AG20443 (cell line): ENCODE measurements around the gene ACVR1B.

ENCODE experiments used
- DNase-seq: peaks from one replicate; pipeline ENCODE4 v3.0.0; 2012; ENCODE audit warnings: low spot score, mixed read lengths

Gene ACVR1B

DNA sequence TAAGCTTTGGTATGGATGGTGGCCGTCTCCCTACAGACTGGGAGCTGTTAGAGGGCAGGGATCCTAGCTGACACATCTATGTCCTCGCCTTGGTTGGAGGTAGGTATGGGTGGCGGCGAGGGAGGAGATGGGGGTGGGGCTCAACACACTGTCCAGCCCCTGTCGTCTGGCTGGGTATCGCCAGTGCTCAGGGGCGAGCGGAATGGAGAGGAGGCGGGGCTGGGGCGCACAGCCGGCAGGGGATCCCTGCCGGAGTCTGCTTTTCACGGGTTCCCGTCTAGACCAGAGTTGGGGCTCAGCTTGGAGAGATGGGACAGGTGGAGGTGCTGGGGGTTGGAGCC lies 71.3 kb downstream of the ACVR1B start:
- DNase-seq = no peak

DNA sequence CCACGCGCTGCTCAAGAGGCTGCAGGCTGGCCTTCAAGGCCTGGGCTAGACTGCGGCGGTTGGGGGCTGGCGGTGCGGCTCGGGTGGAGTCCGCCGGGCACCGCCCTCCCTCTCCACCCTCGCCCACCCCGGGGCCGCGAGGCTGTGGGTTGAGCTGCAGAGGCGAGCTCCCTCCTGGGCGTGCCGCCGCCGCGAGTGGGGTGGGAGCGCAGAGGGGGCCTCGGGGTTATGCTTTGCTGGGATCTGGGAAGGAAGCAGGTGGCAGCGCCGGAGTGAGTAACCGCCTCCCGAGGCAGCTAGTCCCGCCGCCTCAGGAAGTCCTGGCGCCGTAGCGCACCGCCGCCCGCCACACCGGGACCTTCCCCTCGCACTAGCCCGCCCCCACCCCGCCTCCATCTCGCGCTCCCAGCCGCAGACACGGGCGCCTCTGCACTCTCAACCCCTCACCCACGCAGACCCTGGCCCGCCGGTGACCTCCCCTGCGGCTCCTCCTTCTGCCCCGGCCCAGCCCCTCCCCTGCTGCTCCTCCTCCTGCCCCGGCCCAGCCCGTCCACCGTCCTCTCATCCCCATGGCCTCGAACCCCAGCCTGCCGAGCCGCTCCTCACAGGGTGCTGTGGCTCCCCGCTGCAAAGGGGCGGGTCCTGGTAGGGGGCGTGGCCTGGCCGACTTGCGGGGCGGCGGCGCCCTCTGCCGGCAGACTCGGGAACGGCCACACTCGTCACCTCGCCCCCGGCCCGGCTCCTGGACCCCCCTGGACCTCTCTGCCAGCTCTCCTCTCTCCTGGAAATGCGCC lies 71.9 kb downstream of the ACVR1B start:
- peak; percentile 92 for DNase-seq

DNA sequence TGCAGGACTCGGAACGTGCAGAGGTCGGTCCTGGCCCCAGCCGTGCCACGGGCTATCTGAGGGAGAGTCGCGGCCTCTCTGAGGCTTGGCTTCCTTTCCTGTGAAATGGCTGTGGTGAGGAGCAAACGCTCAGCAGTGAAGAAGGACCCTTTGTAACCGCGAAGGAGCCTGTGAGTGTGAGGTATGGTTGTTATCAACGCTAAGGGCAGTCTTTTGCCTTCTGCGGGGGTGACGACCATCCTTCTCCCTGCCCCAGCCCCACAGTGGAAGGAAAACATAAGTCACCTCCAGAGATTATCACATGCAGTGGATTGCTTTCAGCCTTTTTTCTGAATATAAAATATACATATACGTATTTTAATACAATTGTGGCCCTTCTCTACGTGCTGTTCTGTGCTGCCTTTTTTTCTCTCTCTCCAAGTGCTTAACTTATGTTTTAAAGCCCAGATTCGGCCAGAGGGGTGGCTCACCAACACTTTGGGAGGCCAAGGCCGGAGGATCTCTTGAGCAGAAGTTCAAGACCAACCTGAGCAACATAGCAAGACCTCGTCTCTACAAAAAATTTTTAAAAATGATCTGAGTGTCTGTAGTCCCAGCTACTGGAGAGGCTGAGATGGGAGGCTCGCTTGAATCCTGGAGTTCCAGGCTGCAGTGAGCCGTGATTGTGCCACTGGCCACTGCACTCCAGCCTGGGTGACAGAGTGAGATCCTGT lies 72.6 kb downstream of the ACVR1B start:
- no peak for DNase-seq

DNA sequence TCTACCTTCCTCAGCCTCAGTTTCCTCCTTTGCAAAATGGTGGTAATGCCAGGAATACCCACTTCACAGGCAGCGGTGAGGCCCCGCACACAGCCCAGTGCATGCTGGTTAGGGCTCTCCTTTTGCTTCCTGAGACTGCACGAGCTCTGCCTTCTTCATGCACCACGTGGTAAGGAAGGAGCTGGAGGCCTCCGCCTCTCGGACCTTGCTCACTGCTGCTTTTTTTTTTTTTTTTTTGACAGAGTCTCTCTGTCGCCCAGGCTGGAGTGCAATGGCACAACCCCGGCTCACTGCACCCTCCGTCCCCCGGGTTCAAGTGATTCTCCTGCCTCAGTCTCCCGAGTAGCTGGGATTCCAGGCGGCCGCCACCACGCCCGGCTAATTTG lies 73.3 kb downstream of the ACVR1B start:
- DNase-seq = no peak

DNA sequence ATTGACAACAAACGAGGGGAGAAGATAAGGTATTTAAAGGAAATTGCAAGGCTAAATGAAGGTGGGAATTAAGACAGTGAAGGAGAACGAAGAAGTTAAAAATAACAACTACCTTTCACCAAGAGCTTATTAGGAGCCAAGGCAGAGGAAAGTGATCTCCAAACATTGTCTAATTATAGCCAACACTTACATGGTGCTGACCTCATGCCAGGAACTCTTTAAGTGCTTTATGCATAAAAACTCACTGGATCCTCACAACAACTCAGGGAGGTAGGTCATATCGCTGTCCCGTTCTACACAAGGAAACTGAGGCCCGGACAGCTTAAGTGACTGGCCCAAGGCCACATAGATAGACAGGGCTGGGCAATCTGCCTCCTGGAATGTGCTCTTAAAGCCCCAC lies 74.8 kb downstream of the ACVR1B start:
- DNase-seq = no peak

DNA sequence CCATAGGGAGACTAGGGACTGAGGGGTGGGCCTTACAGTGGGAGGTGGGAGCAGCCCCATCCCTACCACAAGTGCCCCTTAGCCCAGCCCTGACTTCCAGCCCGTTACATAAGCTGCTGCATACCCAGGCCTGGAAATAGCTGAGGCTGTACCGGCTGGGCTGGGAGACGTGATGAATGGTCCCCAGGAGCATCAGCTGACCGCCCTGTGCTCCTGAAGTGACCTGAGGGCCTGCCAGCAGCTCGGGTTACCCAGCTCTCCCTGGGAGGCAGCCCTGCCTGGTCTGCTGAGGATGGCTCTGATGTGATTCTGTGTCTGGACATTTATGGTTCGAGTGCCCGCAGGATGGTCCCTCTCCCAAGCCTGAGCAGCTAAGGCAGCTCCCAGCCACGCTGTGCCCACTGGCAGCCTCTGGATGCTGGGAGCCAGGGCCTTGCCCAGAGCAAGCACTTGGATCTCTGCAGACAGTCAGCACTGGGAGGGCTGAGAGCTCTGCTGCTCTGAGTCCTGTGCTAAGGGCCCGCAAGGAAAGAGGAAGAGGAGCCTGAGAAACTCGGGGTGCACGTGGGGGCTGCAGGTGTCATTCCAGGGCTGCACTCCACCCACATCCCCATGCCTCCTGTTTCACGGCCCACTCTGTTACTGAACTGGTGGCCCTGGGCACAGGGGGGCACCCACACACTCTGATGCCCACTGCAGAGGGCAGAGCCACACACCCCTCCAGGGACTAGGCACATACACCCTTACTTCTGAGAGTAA lies 75.8 kb downstream of the ACVR1B start:
- DNase-seq = no peak

DNA sequence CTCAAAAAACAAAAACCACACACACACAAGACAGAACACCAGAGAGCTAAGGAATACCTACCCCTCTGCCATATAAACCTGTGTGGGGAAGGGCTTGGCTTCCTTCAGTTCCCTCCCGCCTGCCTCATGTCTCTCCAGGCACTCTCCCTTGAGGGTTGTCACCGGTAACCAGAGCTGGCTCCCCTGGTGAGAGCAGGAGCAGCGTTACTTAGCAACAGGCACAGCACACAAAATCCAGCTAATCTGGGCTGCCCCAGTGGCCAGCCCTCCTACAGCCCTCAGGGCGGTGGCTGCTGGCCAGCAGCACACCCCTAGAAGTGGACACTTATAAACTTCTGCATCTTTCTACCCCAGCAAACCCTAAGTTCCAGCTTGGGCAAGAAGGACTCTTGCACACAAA lies 78.2 kb downstream of the ACVR1B start:
- peak; percentile 39 for DNase-seq

DNA sequence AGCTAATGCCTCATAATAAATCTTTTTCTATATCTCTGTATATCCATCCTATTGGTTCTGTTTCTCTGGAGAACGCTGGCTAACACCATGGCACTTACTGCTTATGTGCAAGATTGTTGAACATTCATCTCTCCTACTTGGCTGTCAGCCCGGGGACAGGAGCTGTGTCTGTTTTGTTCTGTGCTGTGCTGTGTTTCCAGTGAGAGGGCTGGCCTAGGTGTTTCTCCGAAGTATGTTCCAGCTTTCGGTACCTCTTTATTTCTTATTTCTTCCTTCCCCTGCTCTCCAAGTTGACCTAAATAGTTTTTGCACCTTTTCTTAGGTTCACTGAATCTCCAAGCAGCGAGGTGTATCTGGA lies 80.9 kb downstream of the ACVR1B start:
- DNase-seq = peak; percentile 68

DNA sequence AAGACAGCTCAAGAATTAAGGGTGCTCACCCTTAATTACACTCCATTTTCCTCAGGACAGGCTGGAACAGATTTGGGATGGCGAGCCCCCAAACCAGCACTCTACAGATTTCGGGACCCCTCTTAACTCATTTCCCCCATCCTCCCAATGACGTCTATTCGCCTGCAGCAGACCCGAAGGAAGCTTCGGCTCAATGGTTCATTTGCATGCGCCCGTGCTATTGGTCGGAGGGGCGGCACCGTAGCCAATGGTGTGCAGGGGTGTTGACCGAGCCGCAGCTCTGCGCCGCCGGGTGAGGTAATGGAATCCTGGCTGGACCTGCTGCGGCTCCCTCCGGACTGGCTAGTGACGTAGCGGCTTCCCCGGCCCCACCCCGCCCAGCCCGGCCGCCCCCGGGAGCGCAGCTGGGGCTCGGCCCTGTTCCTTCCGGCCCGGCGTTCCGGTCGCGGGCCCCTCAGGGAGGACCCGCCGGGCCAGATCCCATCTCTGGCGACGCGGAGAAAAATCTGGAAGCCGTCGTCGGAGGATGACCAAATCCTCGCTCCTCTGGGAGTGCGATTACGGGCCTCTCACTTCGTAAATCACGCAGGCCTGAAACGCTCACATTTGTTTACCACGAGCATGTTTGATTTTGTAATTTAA lies 81.4 kb downstream of the ACVR1B start:
- DNase-seq = peak; percentile 97

DNA sequence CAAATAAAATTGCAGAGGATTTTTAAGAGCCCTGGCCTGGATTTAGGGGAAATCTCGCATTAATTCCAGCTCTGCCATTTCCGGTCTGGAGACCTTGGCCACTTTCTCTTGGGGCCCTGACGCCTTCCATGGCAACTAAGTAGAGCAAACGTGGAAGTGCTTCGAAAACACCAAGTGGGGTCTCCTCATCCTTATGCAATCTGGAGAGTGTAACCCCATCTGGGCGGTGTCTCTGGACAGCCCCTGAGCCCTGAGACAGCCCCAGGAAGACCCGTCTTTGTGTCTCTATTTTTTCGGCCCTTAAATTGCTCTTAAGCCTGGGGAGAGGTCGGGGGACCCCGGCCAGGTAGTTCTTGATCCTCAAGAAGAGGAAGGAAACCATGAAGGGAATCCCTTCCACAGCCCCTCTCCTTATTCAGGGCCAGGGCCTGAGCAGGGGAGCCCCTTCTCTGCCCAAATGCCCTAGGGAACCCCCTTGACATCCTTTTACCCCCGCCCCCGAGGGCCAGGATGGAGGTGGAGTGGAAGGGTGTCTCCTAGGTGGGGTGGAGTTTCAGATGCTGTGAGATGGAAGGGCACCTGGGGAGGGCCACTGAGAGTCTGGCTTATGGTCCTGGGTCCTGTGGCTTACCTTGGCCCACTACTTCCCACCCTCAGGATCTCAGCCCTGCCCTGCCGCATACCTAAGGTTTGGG lies 82.1 kb downstream of the ACVR1B start:
- DNase-seq = no peak

DNA sequence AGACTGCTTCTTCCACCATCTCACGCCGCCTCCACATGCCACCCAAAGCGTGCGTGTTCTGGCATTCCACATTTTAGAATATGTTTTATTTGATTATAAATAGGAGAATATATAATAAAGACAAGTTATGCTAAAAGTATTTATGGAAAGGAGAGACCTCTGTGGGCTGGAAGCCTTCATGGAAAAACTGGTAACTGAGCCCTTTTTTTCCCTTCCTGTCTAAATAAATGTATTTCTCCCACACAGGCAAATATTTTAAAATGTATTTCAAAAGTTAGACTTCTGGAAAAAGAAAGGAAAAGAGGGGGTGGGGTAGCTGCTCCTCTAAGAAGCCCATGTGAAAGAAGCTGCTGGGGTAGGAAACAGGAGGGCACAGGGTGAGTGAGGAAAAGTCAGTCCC lies 83.7 kb downstream of the ACVR1B start:
- DNase-seq = no peak

DNA sequence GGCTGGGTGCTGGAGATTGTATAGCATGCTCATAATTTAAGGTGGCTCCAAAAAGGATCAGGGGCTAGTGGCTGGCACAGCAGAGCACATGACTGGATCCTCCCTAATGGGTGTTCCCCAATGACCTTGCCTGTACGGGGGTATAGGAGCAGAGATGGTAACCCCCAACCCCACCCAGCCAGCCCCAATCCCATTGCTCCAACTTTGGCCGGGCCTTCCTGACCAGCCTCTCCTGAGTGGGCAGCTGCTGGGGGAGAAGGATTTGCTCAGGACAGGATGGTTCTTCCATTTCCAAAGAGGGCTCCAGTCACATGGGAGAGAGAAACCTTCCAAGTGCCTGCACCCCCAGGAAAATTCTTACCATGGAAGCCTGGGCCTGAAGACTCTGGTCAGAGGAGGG lies 84.4 kb downstream of the ACVR1B start:
- DNase-seq = no peak

DNA sequence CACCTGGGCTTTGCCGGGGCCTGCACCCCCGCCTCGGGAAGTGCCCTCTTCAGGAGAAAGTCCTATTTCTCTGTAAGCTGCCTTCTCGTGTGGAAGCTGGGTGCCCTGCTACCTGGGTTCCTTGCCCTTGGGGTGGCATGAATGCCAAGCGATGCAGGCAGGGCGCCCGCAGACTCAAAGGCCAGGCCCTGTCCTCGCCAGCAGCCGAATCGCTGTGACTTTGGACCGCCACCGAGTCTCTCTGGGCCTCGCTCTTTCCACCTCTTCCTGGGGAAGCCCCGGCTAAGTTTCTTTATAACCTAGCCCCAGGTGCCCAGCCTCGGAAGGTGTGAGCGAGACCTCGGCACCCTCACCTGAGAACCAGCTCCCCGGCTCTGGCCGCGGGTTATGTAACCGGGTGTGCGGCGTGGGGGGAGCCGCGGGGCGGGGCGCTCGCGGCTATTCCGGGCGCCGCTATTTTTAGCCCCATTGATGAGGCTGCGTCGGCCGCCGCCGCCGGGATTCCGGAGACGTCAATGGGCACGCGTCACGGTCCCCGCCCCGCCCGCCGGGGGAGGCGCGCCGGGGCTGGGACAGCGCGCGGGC lies 85.2 kb downstream of the ACVR1B start:
- DNase-seq = peak; percentile 92

DNA sequence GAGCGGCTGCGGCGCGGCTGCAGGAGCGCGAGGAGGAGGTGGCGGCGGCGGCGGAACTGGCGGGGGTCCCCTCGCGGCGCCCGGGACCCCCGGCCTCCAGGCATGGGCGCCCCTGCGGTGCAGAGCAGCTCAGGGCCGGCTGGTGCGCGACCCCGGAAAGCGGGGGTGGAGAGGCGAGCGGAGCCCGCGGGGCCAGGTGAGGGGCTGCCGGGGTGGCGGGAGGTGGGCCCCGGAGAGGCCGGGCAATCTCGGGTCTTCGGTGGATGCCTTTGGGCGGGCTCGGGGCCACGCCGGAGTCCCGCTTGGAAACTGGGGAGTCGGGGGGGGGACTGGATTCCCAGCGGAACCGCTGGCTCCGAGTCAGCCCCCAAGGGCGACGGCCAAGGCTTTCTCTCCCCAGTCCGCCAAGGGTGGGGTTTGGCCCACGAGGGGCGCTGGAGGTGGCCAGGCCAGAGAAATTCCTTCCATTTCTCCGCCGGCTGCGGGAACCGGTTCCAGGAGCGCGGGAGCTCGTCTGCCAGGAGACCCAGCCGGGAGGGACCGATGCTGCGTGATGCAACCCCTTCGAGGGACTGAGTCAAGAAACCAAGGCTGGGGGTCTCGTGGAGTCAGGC lies 85.9 kb downstream of the ACVR1B start:
- peak; percentile 68 for DNase-seq

DNA sequence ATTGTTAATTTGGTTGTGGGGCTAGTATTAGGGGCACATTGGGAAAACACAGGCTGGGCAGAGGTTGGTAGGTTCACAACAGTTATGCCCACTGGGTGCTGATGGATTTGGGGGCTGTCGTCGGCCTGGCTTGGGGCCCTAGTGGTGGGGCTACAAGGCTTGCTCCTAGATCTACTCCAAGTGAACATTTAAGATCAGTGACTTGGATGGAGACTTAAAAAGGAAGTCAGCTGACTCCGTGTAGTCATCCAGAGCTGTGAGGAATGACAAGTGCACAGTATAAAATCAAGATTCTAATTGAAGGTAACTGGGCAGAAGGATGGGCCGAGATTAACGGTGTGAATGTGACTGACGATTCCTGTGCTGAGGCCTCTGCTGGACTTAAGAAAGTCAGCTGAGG lies 86.9 kb downstream of the ACVR1B start:
- DNase-seq = no peak

DNA sequence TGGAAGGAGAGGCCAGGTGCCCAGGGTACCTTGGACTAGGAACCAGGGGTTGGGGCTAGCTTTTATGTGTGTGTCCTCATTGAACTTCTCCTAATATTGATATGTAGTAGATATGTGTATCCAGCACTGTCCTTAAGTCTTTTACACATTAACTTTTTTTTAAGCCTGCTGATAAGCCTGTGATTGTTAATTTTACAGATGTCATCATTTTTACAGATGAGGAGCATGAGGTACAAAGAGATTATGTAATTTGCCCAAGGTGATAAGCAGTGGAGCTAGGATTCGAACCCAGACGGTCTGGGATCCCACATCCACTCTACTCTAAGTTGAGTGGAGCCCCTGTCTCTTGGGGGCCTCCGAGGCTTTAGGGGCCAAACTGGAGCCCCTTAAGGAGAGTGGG lies 89.5 kb downstream of the ACVR1B start:
- DNase-seq = no peak

DNA sequence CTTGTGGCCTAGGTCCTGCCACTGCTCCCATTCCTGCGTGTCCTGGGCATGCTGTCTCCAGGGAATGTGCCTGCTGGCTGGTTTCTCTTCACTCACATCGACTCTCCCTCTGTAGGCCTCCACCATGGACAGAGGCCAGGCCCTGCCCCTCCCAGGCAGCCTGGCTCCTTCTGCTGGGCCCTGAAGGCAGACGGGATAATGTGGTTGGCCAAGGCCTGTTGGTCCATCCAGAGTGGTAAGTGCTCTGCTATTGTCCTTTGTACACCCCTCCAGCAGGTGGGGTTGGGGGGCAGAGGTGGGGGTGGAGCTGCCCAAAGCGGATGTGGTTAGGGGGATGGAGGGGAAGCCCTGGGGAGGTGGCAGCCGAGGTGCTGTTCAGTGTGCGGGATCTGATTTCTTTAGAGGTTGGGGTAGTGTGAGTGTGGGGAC lies 90.2 kb downstream of the ACVR1B start:
- DNase-seq = peak; percentile 61

DNA sequence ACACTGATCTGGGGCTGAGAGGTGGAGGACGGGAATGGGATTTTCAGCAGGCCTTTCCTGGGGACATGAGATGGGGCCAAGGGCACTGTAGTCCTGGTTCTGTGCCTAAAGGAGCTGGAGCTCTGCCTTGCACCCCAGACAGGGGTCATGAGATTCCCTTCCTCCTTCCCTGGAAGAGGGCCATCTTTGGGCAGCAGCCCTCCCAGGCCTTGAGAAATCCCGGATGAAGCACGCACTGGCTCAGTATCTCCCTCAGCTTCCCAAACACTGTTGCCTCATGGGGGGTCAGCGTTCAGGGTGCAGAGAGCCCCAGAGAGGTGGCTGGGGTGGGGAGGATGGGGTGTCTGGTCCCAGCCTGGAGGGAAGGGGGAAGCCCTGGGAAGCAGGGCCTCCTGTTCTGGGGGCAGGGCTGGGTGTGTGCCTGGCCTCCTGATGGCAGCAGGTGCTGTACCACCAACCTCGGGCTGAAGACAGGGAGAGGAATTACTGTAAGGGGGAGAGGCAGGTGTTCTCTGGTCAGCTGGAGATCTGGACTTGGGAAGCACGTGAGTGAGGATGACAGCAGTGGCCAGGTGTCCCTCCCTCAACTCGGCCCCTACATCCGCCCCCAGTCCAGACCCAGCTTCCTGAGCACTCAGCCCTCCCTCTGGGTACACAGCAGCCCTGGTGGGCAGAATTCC lies 91.3 kb downstream of the ACVR1B start:
- DNase-seq = no peak

DNA sequence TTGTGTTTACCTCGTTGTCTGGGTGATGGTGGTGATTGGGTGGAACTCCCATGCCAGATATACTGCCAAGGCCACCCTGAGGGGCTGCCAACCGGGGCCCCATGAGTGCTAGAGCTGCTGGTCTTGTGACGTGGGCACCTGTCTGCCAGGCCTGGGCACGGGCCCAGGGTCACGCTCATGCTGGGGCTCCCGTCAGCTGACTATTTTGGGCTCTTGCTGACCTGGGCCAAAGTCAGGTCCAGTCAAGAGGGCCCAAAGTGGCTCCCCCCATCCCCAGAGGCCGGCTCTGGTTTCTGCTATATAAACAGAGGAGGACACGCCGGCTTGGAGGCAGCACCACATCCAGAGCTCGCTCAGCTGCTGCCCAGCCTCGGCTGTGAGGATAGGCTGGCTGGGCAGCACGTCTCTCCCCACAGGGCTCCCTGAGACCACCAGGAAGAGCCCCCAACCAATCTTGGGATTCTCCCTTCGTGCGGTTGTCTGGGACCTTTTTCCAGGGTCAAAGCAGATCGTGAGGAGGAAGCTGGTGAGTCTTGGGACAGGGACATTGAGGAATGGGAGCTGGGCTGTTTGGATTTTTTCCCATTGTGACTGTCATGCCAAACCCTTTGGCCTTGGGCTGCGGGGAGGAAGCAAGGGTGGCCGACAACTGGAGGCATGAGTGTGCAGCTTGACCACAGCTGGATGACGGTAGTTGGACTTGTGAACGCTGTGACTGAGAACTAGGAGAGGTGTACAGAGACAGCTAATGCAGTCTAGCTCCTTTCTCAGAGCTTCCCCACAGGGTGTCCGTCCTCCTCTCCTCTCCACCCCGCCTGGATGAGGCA lies 92.1 kb downstream of the ACVR1B start:
- DNase-seq = peak; percentile 59
